Subcutaneous adipose tissue (tissue), 4 donors: ENCODE results near the gene LTK. TPM values are rescaled to one million over a fixed set of nuclear protein-coding genes. Genes with fewer than 3 reads are reported as not detected.

ENCODE experiments used
- CTCF ChIP-seq: fragments of 450-650 bp; IDR thresholded peaks from one replicate; pipeline ENCODE4 v1.5.1; 2016; ENCODE audit warnings: low read depth, mild to moderate bottlenecking, control low read depth, antibody characterized with exemption, moderate library complexity
- total RNA-seq, 4 donors: library from RNA; depleted of rRNA; stranded (reverse); fragments of >200 nt; gene quantifications; one replicate each; pipeline ENCODE4 v1.1.0, GENCODE V29; 2016

LTK gene
- total RNA-seq, 4 donors from 2014 or later, result 0.33 to 2.4 (median 0.48) TPM

GRCh38 chr15:41494922-41495735, 18.5 kb downstream of the LTK start:
- TF ChIP-seq CTCF, result no peak

- no peak for TF ChIP-seq CTCF
Observed at GRCh38 chr15:41494190-41494921, 19.3 kb downstream of the LTK start.

GRCh38 chr15:41493902-41494189, 19.8 kb downstream of the LTK start:
- TF ChIP-seq CTCF, result no peak

GRCh38 chr15:41493205-41493901, 20.3 kb downstream of the LTK start, which contains the start of gene ITPKA:
Gene ITPKA, plus strand, starts transcription at chr15:41493874. Its CDS starts 54 bp downstream, at chr15:41493928.
- no peak for TF ChIP-seq CTCF

GRCh38 chr15:41492597-41493204, 20.9 kb downstream of the LTK start:
- TF ChIP-seq CTCF, result no peak

GRCh38 chr15:41491889-41492288, 21.7 kb downstream of the LTK start:
- no peak for TF ChIP-seq CTCF
